ENCODE measurements around the gene IL6ST. TPM values are rescaled to one million over a fixed set of nuclear protein-coding genes. Genes with fewer than 3 reads are reported as not detected.
A peak's percentile ranks its signal among the peaks of the same experiment; 100 is the strongest.
"Not testable (repeated sequence)": the region's sequence is repeated elsewhere in the genome, so short reads cannot be mapped to it uniquely, and the experiment has no call there.

Gene IL6ST
- total RNA-seq, 2 experiments from 2014 or later, result 47.1 to 58.0 TPM

- H3K27ac Mint-ChIP-seq, result peak overlapping the region; percentile 97
- H3K9me3 Mint-ChIP-seq, result peaks cover 3% of the 10 kb centered on the region
- no peaks in the 10 kb centered on the region for H3K27me3 Mint-ChIP-seq
- H3K4me1 Mint-ChIP-seq, result peaks cover 62% of the 10 kb centered on the region
- peaks cover 54% of the 10 kb centered on the region for H3K36me3 Mint-ChIP-seq
- H3K4me3 Mint-ChIP-seq, result peak overlapping the region; percentile 96
- DNase-seq, result no peak
Measured at GRCh38 chr5:55993013-55993412, 1.8 kb downstream of the IL6ST start.

- peak overlapping the region; percentile 96 for H3K4me3 Mint-ChIP-seq
- H3K9me3 Mint-ChIP-seq, result peaks cover 3% of the 10 kb centered on the region
Measured at GRCh38 chr5:55991768-55992486, 2.8 kb downstream of the IL6ST start.

GRCh38 chr5:55990895-55991294 lies 3.9 kb downstream of the IL6ST start:
- Mint-ChIP-seq H3K4me3 (peak overlapping the region; percentile 96), H3K27ac (peak overlapping the region; percentile 97), H3K4me1 (peaks cover 60% of the 10 kb centered on the region), H3K36me3 (peaks cover 72% of the 10 kb centered on the region)
- not testable (repeated sequence) for H3K9me3 Mint-ChIP-seq, DNase-seq, H3K27me3 Mint-ChIP-seq

More at GRCh38 chr5:55991768-55992486, 2.8 kb downstream of the IL6ST start:
- H3K4me1 Mint-ChIP-seq, result peaks cover 60% of the 10 kb centered on the region
- DNase-seq, result no peak
- peaks cover 62% of the 10 kb centered on the region for H3K36me3 Mint-ChIP-seq
- no peaks in the 10 kb centered on the region for H3K27me3 Mint-ChIP-seq
- H3K27ac Mint-ChIP-seq, result peak overlapping the region; percentile 97

GRCh38 chr5:55989860-55990259 lies 4.9 kb downstream of the IL6ST start:
- Mint-ChIP-seq H3K4me1 (peaks cover 64% of the 10 kb centered on the region), H3K9me3 (peaks cover 7% of the 10 kb centered on the region), H3K36me3 (peaks cover 79% of the 10 kb centered on the region), H3K27me3 (no peaks in the 10 kb centered on the region), H3K27ac (peak overlapping the region; percentile 50), H3K4me3 (peak overlapping the region; percentile 8)
- no peak for DNase-seq

- H3K36me3 Mint-ChIP-seq, result peaks cover 77% of the 10 kb centered on the region
- peak overlapping the region; percentile 54 for H3K27ac Mint-ChIP-seq
Measured at GRCh38 chr5:55988979-55989638, 5.7 kb downstream of the IL6ST start.

GRCh38 chr5:55988428-55988827 lies 6.3 kb downstream of the IL6ST start:
- not testable (repeated sequence) for H3K9me3 Mint-ChIP-seq, H3K4me3 Mint-ChIP-seq, H3K27me3 Mint-ChIP-seq, DNase-seq
- peaks cover 71% of the 10 kb centered on the region for H3K36me3 Mint-ChIP-seq
- H3K4me1 Mint-ChIP-seq, result peaks cover 74% of the 10 kb centered on the region
- H3K27ac Mint-ChIP-seq, result peak overlapping the region; percentile 13

More at GRCh38 chr5:55988979-55989638, 5.7 kb downstream of the IL6ST start:
- DNase-seq, result no peak
- Mint-ChIP-seq H3K4me1 (peaks cover 72% of the 10 kb centered on the region), H3K9me3 (peaks cover 7% of the 10 kb centered on the region), H3K27me3 (no peaks in the 10 kb centered on the region), H3K4me3 (no peak overlapping the region)

GRCh38 chr5:55986931-55987330 lies 7.8 kb downstream of the IL6ST start:
- peak overlapping the region; percentile 39 for H3K27ac Mint-ChIP-seq
- no peak overlapping the region for H3K4me3 Mint-ChIP-seq
- H3K9me3 Mint-ChIP-seq, result peaks cover 7% of the 10 kb centered on the region
- no peaks in the 10 kb centered on the region for H3K27me3 Mint-ChIP-seq
- H3K4me1 Mint-ChIP-seq, result peaks cover 74% of the 10 kb centered on the region
- H3K36me3 Mint-ChIP-seq, result peaks cover 60% of the 10 kb centered on the region
- DNase-seq, result no peak

GRCh38 chr5:55985181-55985580 lies 9.6 kb downstream of the IL6ST start:
- peak overlapping the region; percentile 25 for H3K27ac Mint-ChIP-seq
- no peak for DNase-seq
- H3K9me3 Mint-ChIP-seq, result peaks cover 5% of the 10 kb centered on the region
- peaks cover 60% of the 10 kb centered on the region for H3K4me1 Mint-ChIP-seq
- H3K27me3 Mint-ChIP-seq, result no peaks in the 10 kb centered on the region
- peaks cover 47% of the 10 kb centered on the region for H3K36me3 Mint-ChIP-seq
- H3K4me3 Mint-ChIP-seq, result no peak overlapping the region

GRCh38 chr5:55983986-55984385 lies 10.8 kb downstream of the IL6ST start:
- Mint-ChIP-seq H3K27me3 (no peaks in the 10 kb centered on the region), H3K4me3 (peak overlapping the region; percentile 47), H3K27ac (no peak overlapping the region)

GRCh38 chr5:55982957-55983381 lies 11.8 kb downstream of the IL6ST start:
- Mint-ChIP-seq H3K4me3 (no peak overlapping the region), H3K27ac (peak overlapping the region; percentile 66), H3K36me3 (peaks cover 40% of the 10 kb centered on the region), H3K27me3 (no peaks in the 10 kb centered on the region), H3K9me3 (peaks cover 5% of the 10 kb centered on the region), H3K4me1 (peaks cover 61% of the 10 kb centered on the region)
- no peak for DNase-seq

More at GRCh38 chr5:55983986-55984385, 10.8 kb downstream of the IL6ST start:
- Mint-ChIP-seq H3K9me3 (peaks cover 5% of the 10 kb centered on the region), H3K4me1 (peaks cover 55% of the 10 kb centered on the region), H3K36me3 (peaks cover 45% of the 10 kb centered on the region)
- no peak for DNase-seq

GRCh38 chr5:55973296-55973695 lies 21.5 kb downstream of the IL6ST start:
- Mint-ChIP-seq H3K4me3 (no peak overlapping the region), H3K36me3 (peaks cover 50% of the 10 kb centered on the region), H3K9me3 (no peaks in the 10 kb centered on the region), H3K27me3 (no peaks in the 10 kb centered on the region), H3K4me1 (peaks cover 48% of the 10 kb centered on the region), H3K27ac (no peak overlapping the region)
- DNase-seq, result no peak

- no peak overlapping the region for H3K4me3 Mint-ChIP-seq
- H3K4me1 Mint-ChIP-seq, result peaks cover 37% of the 10 kb centered on the region
- no peaks in the 10 kb centered on the region for H3K27me3 Mint-ChIP-seq
- peaks cover 36% of the 10 kb centered on the region for H3K36me3 Mint-ChIP-seq
- no peak for DNase-seq
- H3K27ac Mint-ChIP-seq, result peak overlapping the region; percentile 62
- H3K9me3 Mint-ChIP-seq, result no peaks in the 10 kb centered on the region
Measured at GRCh38 chr5:55969956-55970355, 24.8 kb downstream of the IL6ST start.

GRCh38 chr5:55966284-55966683 lies 28.5 kb downstream of the IL6ST start:
- Mint-ChIP-seq H3K4me3 (no peak overlapping the region), H3K36me3 (peaks cover 26% of the 10 kb centered on the region), H3K9me3 (no peaks in the 10 kb centered on the region), H3K27me3 (no peaks in the 10 kb centered on the region), H3K4me1 (peaks cover 31% of the 10 kb centered on the region), H3K27ac (no peak overlapping the region)
- DNase-seq, result no peak

GRCh38 chr5:55965525-55965924 lies 29.2 kb downstream of the IL6ST start:
- Mint-ChIP-seq H3K36me3 (peaks cover 31% of the 10 kb centered on the region), H3K27ac (peak overlapping the region; percentile 45), H3K4me1 (peaks cover 28% of the 10 kb centered on the region)

GRCh38 chr5:55960779-55961178 lies 34.0 kb downstream of the IL6ST start:
- no peak for DNase-seq
- Mint-ChIP-seq H3K27me3 (no peaks in the 10 kb centered on the region), H3K4me1 (peaks cover 18% of the 10 kb centered on the region), H3K27ac (peak overlapping the region; percentile 42), H3K4me3 (no peak overlapping the region), H3K9me3 (no peaks in the 10 kb centered on the region), H3K36me3 (peaks cover 27% of the 10 kb centered on the region)

More at GRCh38 chr5:55965525-55965924, 29.2 kb downstream of the IL6ST start:
- Mint-ChIP-seq H3K9me3 (no peaks in the 10 kb centered on the region), H3K27me3 (no peaks in the 10 kb centered on the region), H3K4me3 (no peak overlapping the region)
- DNase-seq, result no peak
